Neural crest cell (in vitro differentiated cells): ENCODE results near the gene OSBPL1A. TPM values are rescaled to one million over a fixed set of nuclear protein-coding genes. Genes with fewer than 3 reads are reported as not detected.
A peak's percentile ranks its signal among the peaks of the same experiment; 100 is the strongest.

ENCODE experiments used
- DNase-seq: peaks from one replicate; pipeline ENCODE4 v3.0.0; 2021; ENCODE audit warnings: low read depth, mixed read lengths, low spot score
- H3K27ac Mint-ChIP-seq: one replicate; pipeline ENCODE4 v1.8.0; 2021; ENCODE audit warnings: mild to moderate bottlenecking, mixed read lengths; ENCODE audit not compliant: unreplicated experiment
- H3K27me3 Mint-ChIP-seq: 2 replicates; pipeline ENCODE4 v1.8.0; 2021; ENCODE audit warnings: low read depth, mild to moderate bottlenecking, mixed read lengths
- H3K36me3 Mint-ChIP-seq: 2 replicates; pipeline ENCODE4 v1.8.0; 2021; ENCODE audit warnings: low read depth, mild to moderate bottlenecking, mixed read lengths
- H3K4me1 Mint-ChIP-seq: 2 replicates; pipeline ENCODE4 v1.8.0; 2021; ENCODE audit warnings: mixed read lengths
- H3K4me3 Mint-ChIP-seq: one replicate; pipeline ENCODE4 v1.8.0; 2021; ENCODE audit warnings: mild to moderate bottlenecking, mixed read lengths
- H3K9me3 Mint-ChIP-seq: 2 replicates; pipeline ENCODE4 v1.8.0; 2021; ENCODE audit warnings: mixed read lengths
- CTCF ChIP-seq: fragments of 200-600 bp; sonication (generic); conservative IDR thresholded peaks from 2 replicates; pipeline ENCODE4 v1.5.0; 2021; ENCODE audit warnings: antibody characterized with exemption, mild to moderate bottlenecking
- total RNA-seq: library from RNA; stranded (reverse); gene quantifications from 2 replicates; pipeline ENCODE4 v1.2.1, GENCODE V29; 2021

OSBPL1A gene
- total RNA-seq, 1 donor from 2014 or later = 45.8 TPM

GRCh38 chr18:24276994-24277393, 120.6 kb downstream of the OSBPL1A start:
- no peaks in the 10 kb centered on the region for H3K9me3 Mint-ChIP-seq
- no peak overlapping the region for H3K27ac Mint-ChIP-seq
- no peak for TF ChIP-seq CTCF
- peaks cover 10% of the 10 kb centered on the region for H3K4me1 Mint-ChIP-seq
- no peak overlapping the region for H3K4me3 Mint-ChIP-seq
- peaks cover 9% of the 10 kb centered on the region for H3K36me3 Mint-ChIP-seq
- DNase-seq = no peak
- no peaks in the 10 kb centered on the region for H3K27me3 Mint-ChIP-seq

- H3K27me3 Mint-ChIP-seq = no peaks in the 10 kb centered on the region
- H3K9me3 Mint-ChIP-seq = no peaks in the 10 kb centered on the region
Measured at GRCh38 chr18:24274837-24275236, 122.8 kb downstream of the OSBPL1A start.

GRCh38 chr18:24273596-24273995, 124.0 kb downstream of the OSBPL1A start:
- no peaks in the 10 kb centered on the region for H3K9me3 Mint-ChIP-seq
- peaks cover 5% of the 10 kb centered on the region for H3K36me3 Mint-ChIP-seq
- H3K4me3 Mint-ChIP-seq = peak overlapping the region; percentile 16
- H3K27me3 Mint-ChIP-seq = no peaks in the 10 kb centered on the region
- no peak for DNase-seq
- no peak for TF ChIP-seq CTCF
- no peak overlapping the region for H3K27ac Mint-ChIP-seq
- peaks cover 27% of the 10 kb centered on the region for H3K4me1 Mint-ChIP-seq

More at GRCh38 chr18:24274837-24275236, 122.8 kb downstream of the OSBPL1A start:
- no peak for TF ChIP-seq CTCF
- H3K4me1 Mint-ChIP-seq = peaks cover 22% of the 10 kb centered on the region
- DNase-seq = no peak
- H3K4me3 Mint-ChIP-seq = no peak overlapping the region
- no peaks in the 10 kb centered on the region for H3K36me3 Mint-ChIP-seq
- no peak overlapping the region for H3K27ac Mint-ChIP-seq

GRCh38 chr18:24272229-24272525, 125.4 kb downstream of the OSBPL1A start:
- Mint-ChIP-seq H3K27me3 (no peaks in the 10 kb centered on the region), H3K27ac (no peak overlapping the region), H3K36me3 (peaks cover 9% of the 10 kb centered on the region)

GRCh38 chr18:24271381-24272228, 126.0 kb downstream of the OSBPL1A start:
- H3K4me1 Mint-ChIP-seq = peaks cover 27% of the 10 kb centered on the region
- no peaks in the 10 kb centered on the region for H3K27me3 Mint-ChIP-seq
- peak; percentile 67 for DNase-seq
- no peak overlapping the region for H3K27ac Mint-ChIP-seq
- TF ChIP-seq CTCF = peak; percentile 44
- H3K9me3 Mint-ChIP-seq = no peaks in the 10 kb centered on the region
- peaks cover 9% of the 10 kb centered on the region for H3K36me3 Mint-ChIP-seq
- peak overlapping the region; percentile 90 for H3K4me3 Mint-ChIP-seq

More at GRCh38 chr18:24272229-24272525, 125.4 kb downstream of the OSBPL1A start:
- H3K9me3 Mint-ChIP-seq = no peaks in the 10 kb centered on the region
- H3K4me3 Mint-ChIP-seq = peak overlapping the region; percentile 86
- TF ChIP-seq CTCF = no peak
- no peak for DNase-seq
- peaks cover 27% of the 10 kb centered on the region for H3K4me1 Mint-ChIP-seq
